MM.1S (cell line): Measurements from ENCODE around the gene MYL1.

ENCODE experiments used
- CTCF ChIP-seq: fragments of 300-600 bp; sonication (generic); IDR thresholded peaks from 2 replicates; pipeline ENCODE4 v1.5.1; 2016; ENCODE audit warnings: antibody characterized with exemption, low read length, mixed read lengths
- EZH2 ChIP-seq: fragments of 300-600 bp; sonication (generic); optimal IDR thresholded peaks from 2 replicates; pipeline ENCODE3; 2017; ENCODE audit warnings: low read depth, mild to moderate bottlenecking, antibody characterized with exemption, low read length, mixed read lengths
- EZH2phosphoT487 ChIP-seq: fragments of 300-600 bp; sonication (generic); IDR thresholded peaks from 2 replicates; pipeline ENCODE4 v1.6.1; 2018; ENCODE audit warnings: antibody characterized with exemption, low read length

GRCh38 chr2:210262036-210262435, 52.9 kb downstream of the MYL1 start:
- TF ChIP-seq CTCF (no peak), EZH2 (no peak), EZH2phosphoT487 (no peak)
